ENCODE measurements around the gene S100A5. TPM values are rescaled to one million over a fixed set of nuclear protein-coding genes. Genes with fewer than 3 reads are reported as not detected.

The S100A5 gene
- total RNA-seq, 2 donors from 2014 or later = not detected

DNA sequence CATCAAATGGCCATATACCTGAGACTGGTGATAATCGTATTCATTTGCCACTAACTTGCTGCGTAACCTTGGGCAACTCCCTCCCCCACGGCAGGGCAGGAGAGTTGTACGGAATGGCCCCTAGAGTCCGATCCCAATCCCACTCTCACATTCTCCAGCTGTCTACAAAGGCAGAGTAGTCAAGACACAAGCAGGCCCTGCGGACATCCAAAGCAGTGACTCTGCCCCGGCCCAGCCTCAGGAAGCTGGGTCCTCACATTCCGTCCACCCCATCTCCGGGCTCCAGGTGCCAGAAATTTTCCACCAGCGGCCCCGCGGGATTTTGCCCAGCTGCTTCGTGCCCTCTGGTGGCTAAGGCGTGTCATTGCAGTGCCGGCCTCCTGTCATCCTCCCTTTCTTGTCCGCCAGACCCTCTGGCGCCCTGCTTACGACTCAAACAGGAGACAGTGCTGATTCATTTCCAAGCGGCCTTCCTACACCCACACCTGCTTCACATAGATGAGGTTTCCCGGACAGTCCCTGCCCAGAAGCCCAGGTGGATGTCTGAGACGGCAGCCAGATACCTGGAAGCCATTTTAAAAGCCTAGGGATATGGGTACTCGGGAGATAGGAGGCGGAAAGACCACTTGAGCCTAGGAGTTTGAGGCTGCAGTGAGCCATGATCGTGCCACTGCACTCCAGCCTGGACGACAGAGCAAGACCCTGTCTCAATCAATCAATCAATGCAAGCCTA lies 27.8 kb upstream of the S100A5 start:
- intact Hi-C loops (cut with DNase I) = loop anchor here (2.0 to 10.0 kb wide), 3 partner anchors 36 to 58 kb away; no protein-coding TSS in a partner anchor
- DNase-seq (ENCODE audit: low spot score) = peak; percentile 96

DNA sequence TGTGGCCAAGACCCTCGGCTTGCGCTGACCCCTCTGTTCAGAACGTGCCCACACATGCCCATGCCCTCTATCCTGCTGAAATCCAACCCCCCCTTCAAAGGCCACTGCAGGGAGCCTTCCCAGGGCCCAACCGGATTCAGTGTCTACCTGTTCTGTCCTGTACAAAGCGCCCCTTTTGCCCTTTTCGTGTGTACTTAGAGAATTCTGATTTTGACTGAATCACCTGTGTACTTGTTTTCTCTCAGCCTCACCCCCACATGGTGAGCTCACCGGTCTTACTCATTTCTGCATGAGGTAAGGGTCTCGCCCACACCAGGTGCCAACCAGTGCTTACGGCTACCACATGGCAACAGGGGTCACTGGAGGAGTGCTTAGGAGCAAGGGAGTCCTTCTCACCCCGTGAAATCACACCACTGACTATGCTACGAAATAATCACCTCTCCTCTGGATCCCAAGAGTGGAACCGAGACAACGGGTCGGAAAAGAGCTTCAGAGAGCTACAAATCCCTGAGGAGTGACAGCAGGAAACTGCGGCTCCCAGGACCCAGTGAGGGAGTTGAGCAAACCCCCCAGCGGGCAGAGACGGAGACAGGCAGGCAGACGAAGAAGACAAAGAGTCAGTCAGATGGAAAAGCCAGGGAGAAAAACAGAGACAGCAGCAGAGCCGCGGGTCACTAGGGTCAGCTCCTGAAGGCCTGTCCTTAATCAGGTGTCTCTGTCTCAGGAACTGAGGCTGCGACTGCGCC lies 27.1 kb upstream of the S100A5 start:
- peak; percentile 38 for DNase-seq (ENCODE audit: low spot score)
- intact Hi-C loops (cut with DNase I) = loop anchor here (2.0 to 10.0 kb wide), 3 partner anchors 35 to 57 kb away; no protein-coding TSS in a partner anchor

DNA sequence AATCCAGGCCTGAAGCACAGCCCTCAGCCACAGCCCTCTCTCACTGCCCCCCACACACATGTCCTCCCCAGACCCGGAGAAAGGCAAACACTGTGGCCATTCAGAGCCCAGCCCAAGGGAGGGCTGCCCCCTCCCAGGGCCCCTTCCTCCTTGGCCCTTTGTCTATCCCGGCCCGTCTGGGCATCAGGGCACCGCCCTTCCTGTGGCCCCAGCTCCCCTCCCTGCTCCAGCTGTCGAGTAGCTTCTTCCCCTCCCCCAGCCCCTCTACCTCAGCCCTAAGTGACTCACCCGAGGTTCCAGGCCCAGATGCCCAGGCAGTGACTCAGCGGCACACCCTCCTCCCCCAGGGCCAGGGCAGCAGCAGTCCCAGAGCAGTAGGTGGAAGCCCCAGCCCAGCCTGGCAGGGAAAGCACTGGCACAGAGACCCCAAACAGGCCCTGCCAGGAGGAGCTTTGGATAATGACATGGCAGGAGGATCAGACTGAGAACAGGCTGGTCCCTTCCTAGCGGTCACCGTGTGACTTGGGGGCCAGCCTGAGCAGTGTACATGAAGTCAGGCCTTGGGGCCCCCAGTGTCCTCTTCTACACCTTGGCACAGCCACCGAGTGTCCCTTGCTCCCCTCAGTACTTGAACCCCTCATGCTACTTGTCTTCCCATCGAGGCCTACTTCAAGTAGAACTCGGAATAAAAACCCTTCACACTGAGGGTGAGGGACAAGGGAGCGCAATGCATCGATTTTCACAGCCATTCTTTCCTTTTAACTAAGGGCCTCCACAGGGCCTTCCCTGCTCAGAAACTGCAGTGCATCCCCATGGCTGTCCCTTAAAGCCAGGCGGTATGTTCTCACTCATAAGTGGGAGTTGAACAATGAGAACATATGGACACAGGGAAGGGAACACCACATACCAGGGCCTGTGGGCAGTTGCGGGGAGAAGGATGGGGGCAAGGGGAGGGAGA lies 26.0 kb upstream of the S100A5 start:
- DNase-seq (ENCODE audit: low spot score) = peak; percentile 98
- intact Hi-C loops (cut with DNase I) = loop anchor here (5.0 to 10.0 kb wide), 2 partner anchors 34 to 52 kb away; no protein-coding TSS in a partner anchor

DNA sequence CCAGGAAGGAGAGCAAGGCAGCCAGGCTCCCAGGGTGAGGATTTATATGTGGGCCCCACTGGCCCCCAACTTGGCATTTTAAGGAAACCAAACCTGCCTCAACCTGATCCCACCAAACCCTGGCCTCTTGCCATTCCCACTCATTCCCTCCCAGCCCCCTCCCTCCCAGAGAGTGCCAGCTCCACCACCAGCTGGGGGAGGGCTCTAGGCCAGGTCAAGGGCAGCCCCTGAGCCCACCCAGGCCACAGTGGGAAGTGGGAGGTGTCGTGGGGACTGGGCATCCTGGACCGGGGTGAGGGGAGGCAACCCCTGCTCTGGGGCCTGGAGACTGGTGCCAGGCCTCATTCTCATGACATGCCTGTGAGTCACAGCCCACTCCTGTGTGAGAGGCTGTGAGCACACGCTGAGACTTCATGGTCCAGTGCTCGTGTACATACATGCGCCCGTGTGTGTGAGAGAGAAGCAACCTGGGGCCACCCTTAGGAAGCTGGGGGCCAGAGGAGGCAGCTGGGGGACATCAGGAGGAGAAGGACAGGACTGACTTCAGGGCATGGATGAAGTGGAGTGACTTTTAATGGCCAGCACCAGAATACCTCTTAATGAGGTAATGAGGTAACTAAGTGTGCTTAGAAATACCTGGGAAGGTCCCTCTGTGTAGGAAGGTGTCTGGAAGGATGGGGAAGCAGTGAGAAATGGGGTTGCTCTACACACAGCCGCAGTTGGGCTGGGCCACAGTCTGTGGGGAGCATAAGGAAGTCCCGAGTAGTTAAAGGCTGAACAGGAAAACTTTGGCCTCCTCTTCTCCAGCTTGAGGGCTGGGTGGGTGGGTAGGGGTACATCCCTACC lies 25.0 kb upstream of the S100A5 start, which contains the start of gene S100A2:
Gene S100A2, minus strand, starts transcription at position 316 of the 846 bp plus-strand sequence. CDS start 1,967 bp downstream, outside the sequence.
- intact Hi-C loops (cut with DNase I) = loop anchor here (5.0 to 10.0 kb wide), 2 partner anchors 33 to 51 kb away; no protein-coding TSS in a partner anchor
- peak; percentile 89 for DNase-seq (ENCODE audit: low spot score)

DNA sequence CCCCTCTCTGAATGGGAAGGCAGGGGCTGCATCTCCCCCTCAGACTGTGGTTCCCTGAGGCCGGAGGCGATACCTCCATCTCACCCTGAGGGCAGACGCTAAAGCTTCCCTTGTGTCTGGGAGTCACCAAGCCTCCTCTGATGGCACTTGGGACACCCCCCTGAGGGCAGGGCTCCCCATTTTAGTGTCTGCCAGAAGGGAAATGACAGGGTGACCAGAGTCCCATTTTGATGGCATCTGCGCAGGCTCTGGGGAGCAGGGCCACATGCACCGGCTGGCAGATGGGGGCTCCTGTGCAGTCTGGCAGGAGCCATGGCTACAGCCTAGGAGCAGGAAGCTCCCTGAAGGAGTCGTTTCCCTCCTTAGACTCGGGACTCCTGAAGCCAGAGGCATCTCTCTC lies 23.3 kb upstream of the S100A5 start:
- intact Hi-C loops (cut with DNase I) = loop anchor here in 1 of 2 donors (10.0 kb wide), 1 partner anchor 49 kb away; no protein-coding TSS in a partner anchor
- peak; percentile 52 for DNase-seq (ENCODE audit: low spot score)

DNA sequence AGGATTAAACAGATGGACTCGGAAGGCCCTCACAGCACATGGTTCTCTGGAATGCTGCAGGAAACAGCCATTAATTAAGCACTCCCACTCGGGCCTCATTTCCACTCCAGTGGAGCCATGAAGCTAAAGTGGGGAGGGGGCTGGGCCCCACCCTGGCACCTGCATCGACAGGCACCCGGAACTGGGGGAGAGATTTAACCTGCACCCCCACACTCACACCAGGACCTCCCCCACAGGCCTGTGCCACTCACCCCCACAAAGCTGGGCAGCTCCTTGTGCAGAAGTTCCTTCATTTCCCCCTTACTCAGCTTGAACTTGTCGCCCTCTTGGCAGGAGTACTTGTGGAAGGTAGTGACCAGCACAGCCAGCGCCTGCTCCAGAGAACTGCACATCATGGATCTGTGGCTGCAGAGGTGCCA lies 22.8 kb upstream of the S100A5 start:
- intact Hi-C loops (cut with DNase I) = loop anchor here in 1 of 2 donors (10.0 kb wide), 1 partner anchor 49 kb away; no protein-coding TSS in a partner anchor
- peak; percentile 47 for DNase-seq (ENCODE audit: low spot score)

DNA sequence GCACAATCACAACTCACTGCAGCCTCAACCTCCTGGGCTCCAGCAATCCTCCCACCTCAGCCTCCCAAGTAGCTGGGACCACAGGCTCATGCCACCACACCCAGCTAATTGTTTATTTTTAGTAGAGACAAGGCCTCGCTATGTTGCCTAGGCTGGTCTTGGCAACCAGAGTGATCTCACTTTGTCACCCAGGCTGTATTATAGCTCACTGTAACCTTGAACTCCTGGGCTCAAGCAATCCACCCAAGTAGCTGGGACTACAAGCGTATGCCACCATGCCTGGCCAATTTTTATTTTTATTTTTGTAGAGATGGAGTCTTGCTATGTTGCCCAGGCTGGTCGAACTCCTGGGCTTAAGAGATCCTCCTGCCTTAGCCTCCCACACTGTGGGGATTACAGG lies 21.3 kb upstream of the S100A5 start:
- peak; percentile 3 for DNase-seq (ENCODE audit: low spot score)
- intact Hi-C loops (cut with DNase I) = loop anchor here in 1 of 2 donors (10.0 kb wide), 1 partner anchor 47 kb away; no protein-coding TSS in a partner anchor

DNA sequence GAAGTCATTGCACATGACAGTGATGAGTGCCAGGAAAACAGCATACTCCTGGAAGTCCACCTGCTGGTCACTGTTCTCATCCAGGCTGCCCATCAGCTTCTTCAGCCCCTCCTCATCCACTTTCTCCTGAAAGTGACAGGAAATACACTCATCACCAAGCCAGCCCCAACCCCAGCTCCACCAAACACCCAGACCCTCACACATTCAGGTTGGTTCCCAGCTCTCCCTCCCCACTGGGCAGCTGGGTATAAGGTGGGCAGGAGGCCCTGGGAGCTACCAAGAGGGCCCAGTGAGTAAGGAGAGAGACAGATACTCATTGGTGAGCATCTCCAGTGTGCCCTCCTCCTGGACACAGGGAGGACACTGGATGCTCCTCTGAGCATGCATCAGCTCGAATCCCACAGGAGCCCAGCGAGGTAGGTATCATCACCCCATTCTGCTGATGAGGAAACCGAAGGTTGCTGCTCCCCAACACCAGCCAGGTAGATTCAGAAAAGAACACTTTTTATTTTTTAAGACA lies 20.8 kb upstream of the S100A5 start:
- DNase-seq (ENCODE audit: low spot score) = peak; percentile 19

DNA sequence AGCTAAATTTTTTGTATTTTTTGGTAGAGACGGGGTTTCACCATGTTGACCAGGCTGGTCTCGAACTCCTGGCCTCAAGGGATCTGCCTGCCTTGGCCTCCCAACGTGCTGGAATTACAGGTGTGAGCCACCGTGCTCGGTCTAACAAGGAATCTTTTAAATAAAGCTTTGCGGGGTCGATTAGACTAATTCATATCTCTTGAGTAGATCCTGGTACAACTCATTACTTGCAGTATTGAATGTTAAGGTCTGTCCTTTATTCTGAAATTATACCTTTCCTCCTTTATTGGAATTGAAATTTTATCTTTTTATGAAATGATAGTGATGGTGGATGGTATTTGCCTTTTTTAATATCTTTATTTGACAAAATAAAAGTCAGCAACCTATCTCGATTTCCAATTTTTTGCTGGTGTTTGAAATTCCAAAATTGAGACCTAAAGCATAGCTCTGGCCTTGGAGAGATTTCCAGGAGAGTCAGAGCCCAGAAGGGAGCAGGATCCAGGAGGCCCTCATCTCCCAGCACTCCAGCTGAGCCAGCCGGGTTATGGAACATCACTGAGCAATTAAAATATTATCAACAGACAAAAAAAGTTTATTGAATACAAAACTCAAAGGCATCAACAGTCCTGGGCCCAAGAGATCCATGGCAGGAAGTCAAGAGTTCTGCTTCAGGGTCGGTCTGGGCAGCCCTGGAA lies 20.2 kb upstream of the S100A5 start:
- intact Hi-C loops (cut with DNase I) = loop anchor here in 1 of 2 donors (10.0 kb wide), 1 partner anchor 46 kb away; no protein-coding TSS in a partner anchor
- peak; percentile 25 for DNase-seq (ENCODE audit: low spot score)

More for the DNA sequence above, 20.8 kb upstream of the S100A5 start:
- intact Hi-C loops (cut with DNase I) = loop anchor here in 1 of 2 donors (10.0 kb wide), 1 partner anchor 47 kb away; no protein-coding TSS in a partner anchor

DNA sequence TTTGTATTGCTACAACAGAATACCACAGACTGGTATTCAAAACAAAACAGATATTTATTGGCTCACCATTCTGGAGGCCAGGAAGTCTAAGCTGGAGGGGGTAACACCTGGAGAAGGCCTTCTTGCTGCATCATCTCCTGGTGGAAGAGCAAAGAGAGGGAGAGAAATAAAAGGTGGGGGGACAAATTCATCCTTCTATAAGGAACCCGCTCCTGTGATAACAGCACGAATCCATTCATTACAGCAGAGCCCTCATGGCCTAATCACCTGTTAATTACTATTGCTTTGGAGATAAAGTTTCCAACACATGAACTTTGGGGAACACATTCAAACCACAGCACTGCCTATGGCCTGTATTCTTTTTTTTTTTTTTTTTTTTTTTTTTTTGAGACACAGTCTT lies 19.5 kb upstream of the S100A5 start:
- no peak for DNase-seq (ENCODE audit: low spot score)
- intact Hi-C loops (cut with DNase I) = loop anchor here in 1 of 2 donors (10.0 kb wide), 1 partner anchor 45 kb away; no protein-coding TSS in a partner anchor

DNA sequence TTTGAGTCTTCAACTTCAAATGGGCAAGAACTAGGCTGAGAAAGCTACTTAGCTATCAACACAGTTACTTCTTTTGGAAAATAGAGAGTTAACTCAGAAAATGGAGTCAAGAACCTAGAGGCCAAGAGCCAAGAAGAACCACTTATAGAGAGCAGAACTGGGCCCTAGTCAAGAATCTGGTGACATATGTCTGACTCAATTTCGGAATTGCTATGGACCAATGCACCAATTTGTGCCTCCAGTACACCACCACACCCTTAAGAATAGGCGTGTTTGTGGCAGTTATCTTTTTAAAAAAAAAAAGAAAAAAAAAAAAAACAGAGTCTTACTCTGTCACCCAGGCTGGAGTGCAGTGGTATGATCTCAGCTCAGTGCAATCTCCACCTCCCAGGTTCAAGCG lies 17.1 kb upstream of the S100A5 start:
- intact Hi-C loops (cut with DNase I) = no loop called here
- no peak for DNase-seq (ENCODE audit: low spot score)

DNA sequence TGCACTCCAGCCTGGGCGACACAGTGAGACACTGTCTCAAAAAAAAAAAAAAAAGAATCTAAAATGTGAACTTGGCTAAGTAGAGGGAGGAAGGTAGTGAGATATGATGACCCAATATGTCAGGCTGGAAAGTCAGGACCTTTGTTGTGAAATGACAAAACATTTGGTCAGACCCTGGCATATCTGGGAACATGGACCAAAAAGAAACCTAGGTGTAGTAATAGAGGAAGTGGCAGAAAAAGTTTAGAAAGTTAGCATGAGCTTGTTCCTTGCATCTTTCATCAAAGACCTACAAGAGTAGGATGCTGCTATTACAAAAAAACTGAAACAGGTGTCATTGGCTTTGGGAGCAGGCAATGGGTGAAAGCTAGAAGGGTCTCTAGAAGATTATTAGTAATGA lies 15.6 kb upstream of the S100A5 start:
- no peak for DNase-seq (ENCODE audit: low spot score)
- intact Hi-C loops (cut with DNase I) = no loop called here

DNA sequence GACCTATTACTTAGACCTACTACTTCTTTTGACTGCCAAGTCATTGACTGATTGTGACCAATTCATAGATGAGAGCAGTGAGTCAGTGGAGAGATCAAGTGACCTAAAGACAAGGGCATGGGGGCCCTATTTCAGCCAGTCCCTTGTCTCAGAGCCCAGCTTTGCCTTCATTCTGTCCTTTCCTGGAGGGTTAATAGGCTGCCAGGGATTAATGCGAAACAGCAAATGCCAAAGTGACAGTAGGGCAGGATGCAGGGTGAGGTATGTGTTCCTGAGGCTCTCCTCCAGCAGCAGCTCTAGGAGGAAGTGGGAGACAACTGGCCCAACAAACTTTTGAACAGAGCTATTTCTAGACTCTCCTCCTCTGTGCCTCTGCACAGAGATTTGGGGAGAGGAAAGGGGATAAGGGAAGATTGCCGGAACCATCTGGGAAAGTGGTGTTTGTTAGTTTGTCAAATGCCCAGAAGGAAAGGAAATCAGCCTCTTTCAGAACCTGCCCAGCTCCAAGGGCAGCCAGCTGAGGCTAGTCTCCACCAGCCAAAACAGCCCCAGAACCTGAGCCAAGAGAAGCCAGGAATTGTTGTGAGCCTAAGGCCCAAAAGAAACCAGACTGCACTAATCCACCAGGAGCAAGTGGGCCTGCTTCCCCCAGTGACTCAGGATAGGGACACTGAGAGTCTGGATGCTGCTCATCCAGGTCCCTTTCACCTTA lies 13.3 kb upstream of the S100A5 start:
- intact Hi-C loops (cut with DNase I) = no loop called here
- peak; percentile 75 for DNase-seq (ENCODE audit: low spot score)

DNA sequence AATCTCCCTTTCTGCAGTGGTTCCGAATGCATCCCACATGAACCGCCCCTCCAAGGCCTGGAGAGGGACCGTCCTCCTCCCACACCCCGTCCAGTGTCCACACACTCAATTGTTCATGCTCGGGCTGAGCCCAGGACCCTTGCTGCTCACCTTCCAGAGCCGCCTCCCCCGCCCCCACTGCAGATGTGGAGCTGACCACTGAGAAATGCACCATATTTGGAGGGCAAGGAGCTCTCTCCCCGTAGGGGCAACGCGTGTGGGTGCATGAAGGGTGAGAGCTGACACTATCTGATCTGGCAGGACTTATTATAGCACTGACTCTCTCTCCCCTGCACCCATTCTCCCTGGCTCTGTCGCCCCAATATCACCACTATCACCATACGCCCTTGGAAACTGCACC lies 12.4 kb upstream of the S100A5 start:
- intact Hi-C loops (cut with DNase I) = no loop called here
- DNase-seq (ENCODE audit: low spot score) = peak; percentile 78

DNA sequence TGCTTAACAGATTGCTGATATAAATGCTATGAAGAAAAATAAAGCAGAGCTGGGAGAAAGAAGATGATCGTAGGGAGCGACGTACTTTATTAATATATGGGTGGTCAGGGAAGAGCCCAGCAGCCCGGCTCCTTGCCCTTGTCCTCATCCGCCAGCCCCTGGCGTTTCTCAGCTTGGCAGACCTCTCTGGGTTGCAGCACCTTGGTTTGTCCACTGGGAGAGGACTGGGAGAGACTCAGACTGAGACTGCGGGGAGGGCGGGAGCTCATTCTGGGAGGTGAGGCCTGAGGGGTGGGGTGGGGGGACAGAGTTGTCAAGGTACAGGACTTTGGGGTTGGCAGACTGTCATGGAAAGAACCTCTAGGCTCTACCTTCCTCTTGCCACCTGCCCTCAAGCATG lies 11.6 kb upstream of the S100A5 start:
- DNase-seq (ENCODE audit: low spot score) = peak; percentile 34
- intact Hi-C loops (cut with DNase I) = no loop called here

DNA sequence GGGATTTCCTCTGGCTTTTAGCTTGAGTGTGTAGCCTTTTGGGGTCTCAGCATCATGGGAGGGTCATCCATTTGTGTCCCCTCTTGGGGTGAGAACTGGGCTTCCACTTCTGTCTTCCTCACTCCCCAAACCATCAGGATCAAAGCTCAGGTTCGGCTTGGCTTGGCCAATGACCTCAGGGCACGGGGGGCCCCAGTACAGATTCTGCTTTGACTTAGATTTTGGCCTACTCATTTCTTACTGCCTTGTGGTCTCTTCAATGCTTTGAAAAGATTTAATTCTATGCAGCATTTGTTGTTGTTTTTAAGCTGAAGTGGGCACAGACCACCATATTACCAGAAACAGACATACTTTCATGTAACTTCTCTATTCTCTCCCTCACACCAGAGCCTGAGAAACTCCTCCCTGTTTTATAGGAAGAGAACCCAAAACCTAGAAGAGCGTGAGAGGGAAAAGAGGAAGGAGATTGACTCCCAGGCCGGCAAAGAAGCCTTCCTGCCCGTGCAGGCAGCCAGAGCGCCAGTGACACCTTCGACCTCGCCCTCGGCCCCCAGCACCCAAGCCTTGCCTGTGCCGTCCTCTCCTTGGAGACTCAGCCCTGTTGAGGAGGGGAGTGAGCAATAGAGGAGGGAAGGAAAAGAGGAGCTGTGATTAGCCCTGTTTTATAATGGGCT lies 10.2 kb upstream of the S100A5 start:
- intact Hi-C loops (cut with DNase I) = no loop called here

More for the DNA sequence above, 10.2 kb upstream of the S100A5 start:
- peak; percentile 74 for DNase-seq (ENCODE audit: low spot score)
